Activated effector memory CD4-positive, alpha-beta T cell treated with anti-CD3 and anti-CD28 coated beads, Interleukin-2, amount 50 U/mL, for 16 hours (primary cell): ENCODE results near the gene JUND.

Experiments used
- DNase-seq: peaks from one replicate; pipeline ENCODE4 v3.0.0-alpha.2; 2020

Gene JUND

GRCh38 chr19:18232540-18233223 lies 48.7 kb downstream of the JUND start:
- DNase-seq, result no peak

- DNase-seq, result no peak
Observed at GRCh38 chr19:18231775-18232174, 49.6 kb downstream of the JUND start.

- no peak for DNase-seq
Observed at GRCh38 chr19:18230941-18231734, 50.3 kb downstream of the JUND start.

- no peak for DNase-seq
Observed at GRCh38 chr19:18229915-18230314, 51.5 kb downstream of the JUND start.
